HL-60 (cell line): Measurements from ENCODE around the gene TSPAN11.

Experiments used
- CTCF ChIP-seq: IDR thresholded peaks from one replicate; pipeline ENCODE4 v1.5.1; 2011; ENCODE audit warnings: low read length, control low read depth, inconsistent platforms; ENCODE audit not compliant: insufficient read depth
- POLR2AphosphoS5 ChIP-seq: IDR thresholded peaks from 2 replicates; pipeline ENCODE4 v1.6.1; 2012; ENCODE audit warnings: low read depth
- REST ChIP-seq: IDR thresholded peaks from 2 replicates; pipeline ENCODE4 v1.6.1; 2012; ENCODE audit warnings: low read depth; ENCODE audit not compliant: insufficient replicate concordance
- SPI1 ChIP-seq: IDR thresholded peaks from 2 replicates; pipeline ENCODE4 v1.6.1; 2012; ENCODE audit warnings: low read depth, mild to moderate bottlenecking, borderline replicate concordance

- TF ChIP-seq REST (no peak), CTCF (no peak), SPI1 (no peak), POLR2AphosphoS5 (no peak)
These were observed 83.4 kb downstream of the TSPAN11 start for GRCh38 chr12:31009976-31010375.
